ENCODE results near the gene DDO.

DDO gene

GRCh38 chr6:110408901-110409300 lies 6.5 kb downstream of the DDO start:
- no peaks in the 10 kb centered on the region for H3K4me1 Mint-ChIP-seq (ENCODE audit: low read depth)
- H3K27ac Mint-ChIP-seq: no peak overlapping the region
- H3K9me3 Mint-ChIP-seq: no peaks in the 10 kb centered on the region
- H3K27me3 Mint-ChIP-seq (ENCODE audit: low read depth): peaks cover 3% of the 10 kb centered on the region
- no peak for DNase-seq (ENCODE audit: low spot score)
- no peaks in the 10 kb centered on the region for H3K36me3 Mint-ChIP-seq (ENCODE audit: low read depth)
- no peak overlapping the region for H3K4me3 Mint-ChIP-seq

- H3K4me1 Mint-ChIP-seq (ENCODE audit: low read depth): no peaks in the 10 kb centered on the region
- H3K27me3 Mint-ChIP-seq (ENCODE audit: low read depth): peaks cover 10% of the 10 kb centered on the region
- no peak overlapping the region for H3K27ac Mint-ChIP-seq
- H3K9me3 Mint-ChIP-seq: no peaks in the 10 kb centered on the region
- H3K36me3 Mint-ChIP-seq (ENCODE audit: low read depth): no peaks in the 10 kb centered on the region
- DNase-seq (ENCODE audit: low spot score): no peak
- no peak overlapping the region for H3K4me3 Mint-ChIP-seq
Observed at GRCh38 chr6:110404607-110405006, 10.8 kb downstream of the DDO start.

- H3K4me3 Mint-ChIP-seq: no peak overlapping the region
- H3K4me1 Mint-ChIP-seq (ENCODE audit: low read depth): no peaks in the 10 kb centered on the region
- no peak overlapping the region for H3K27ac Mint-ChIP-seq
- H3K27me3 Mint-ChIP-seq (ENCODE audit: low read depth): peaks cover 10% of the 10 kb centered on the region
- H3K36me3 Mint-ChIP-seq (ENCODE audit: low read depth): no peaks in the 10 kb centered on the region
- no peak for DNase-seq (ENCODE audit: low spot score)
- H3K9me3 Mint-ChIP-seq: no peaks in the 10 kb centered on the region
Observed at GRCh38 chr6:110401585-110402176, 13.7 kb downstream of the DDO start.

- no peak overlapping the region for H3K4me3 Mint-ChIP-seq
- H3K4me1 Mint-ChIP-seq (ENCODE audit: low read depth): no peaks in the 10 kb centered on the region
- no peak for DNase-seq (ENCODE audit: low spot score)
- H3K36me3 Mint-ChIP-seq (ENCODE audit: low read depth): no peaks in the 10 kb centered on the region
- no peaks in the 10 kb centered on the region for H3K9me3 Mint-ChIP-seq
- H3K27ac Mint-ChIP-seq: no peak overlapping the region
- peaks cover 10% of the 10 kb centered on the region for H3K27me3 Mint-ChIP-seq (ENCODE audit: low read depth)
Observed at GRCh38 chr6:110400208-110400607, 15.2 kb downstream of the DDO start.

GRCh38 chr6:110399219-110400071 lies 15.9 kb downstream of the DDO start:
- DNase-seq (ENCODE audit: low spot score): no peak
- Mint-ChIP-seq H3K27me3 (ENCODE audit: low read depth) (peaks cover 8% of the 10 kb centered on the region), H3K36me3 (ENCODE audit: low read depth) (no peaks in the 10 kb centered on the region), H3K4me1 (ENCODE audit: low read depth) (no peaks in the 10 kb centered on the region), H3K9me3 (no peaks in the 10 kb centered on the region), H3K27ac (no peak overlapping the region), H3K4me3 (no peak overlapping the region)

DNA sequence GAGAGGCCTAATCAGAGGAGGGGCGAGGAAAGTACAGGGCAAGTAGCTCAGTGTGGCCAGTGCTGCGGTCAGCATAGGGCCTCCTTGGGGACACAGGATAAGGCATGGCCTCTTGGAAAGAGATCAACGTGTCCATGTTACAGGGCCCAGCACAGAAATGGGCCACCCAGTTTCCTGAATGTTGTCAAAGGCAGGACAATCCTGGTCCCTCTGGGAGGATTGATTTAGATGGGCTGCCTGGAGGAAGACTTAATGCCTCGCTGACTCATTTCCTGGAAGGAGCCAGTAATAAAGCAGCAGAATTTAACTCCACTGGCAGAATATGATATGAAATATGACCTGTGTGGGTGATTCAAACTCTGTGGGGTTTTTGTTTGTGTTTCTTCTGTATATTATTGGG lies 16.6 kb downstream of the DDO start:
- no peak overlapping the region for H3K4me3 Mint-ChIP-seq

GRCh38 chr6:110395221-110395620 lies 20.2 kb downstream of the DDO start:
- Mint-ChIP-seq H3K9me3 (no peaks in the 10 kb centered on the region), H3K27me3 (ENCODE audit: low read depth) (peaks cover 2% of the 10 kb centered on the region), H3K36me3 (ENCODE audit: low read depth) (no peaks in the 10 kb centered on the region), H3K4me1 (ENCODE audit: low read depth) (peaks cover 5% of the 10 kb centered on the region), H3K4me3 (no peak overlapping the region), H3K27ac (no peak overlapping the region)
- DNase-seq (ENCODE audit: low spot score): no peak

More for the DNA sequence above, 16.6 kb downstream of the DDO start:
- Mint-ChIP-seq H3K36me3 (ENCODE audit: low read depth) (no peaks in the 10 kb centered on the region), H3K27me3 (ENCODE audit: low read depth) (peaks cover 8% of the 10 kb centered on the region), H3K27ac (no peak overlapping the region), H3K9me3 (no peaks in the 10 kb centered on the region), H3K4me1 (ENCODE audit: low read depth) (no peaks in the 10 kb centered on the region)
- DNase-seq (ENCODE audit: low spot score): no peak

GRCh38 chr6:110394409-110394808 lies 21.0 kb downstream of the DDO start:
- Mint-ChIP-seq H3K27ac (no peak overlapping the region), H3K36me3 (ENCODE audit: low read depth) (no peaks in the 10 kb centered on the region), H3K9me3 (no peaks in the 10 kb centered on the region), H3K4me1 (ENCODE audit: low read depth) (peaks cover 13% of the 10 kb centered on the region), H3K27me3 (ENCODE audit: low read depth) (peaks cover 2% of the 10 kb centered on the region), H3K4me3 (no peak overlapping the region)
- no peak for DNase-seq (ENCODE audit: low spot score)

GRCh38 chr6:110392727-110393126 lies 22.6 kb downstream of the DDO start:
- Mint-ChIP-seq H3K4me1 (ENCODE audit: low read depth) (peaks cover 17% of the 10 kb centered on the region), H3K27ac (no peak overlapping the region), H3K4me3 (no peak overlapping the region), H3K36me3 (ENCODE audit: low read depth) (no peaks in the 10 kb centered on the region), H3K27me3 (ENCODE audit: low read depth) (peaks cover 2% of the 10 kb centered on the region), H3K9me3 (no peaks in the 10 kb centered on the region)
- DNase-seq (ENCODE audit: low spot score): no peak

- Mint-ChIP-seq H3K9me3 (no peaks in the 10 kb centered on the region), H3K4me1 (ENCODE audit: low read depth) (peaks cover 17% of the 10 kb centered on the region), H3K4me3 (no peak overlapping the region), H3K27ac (no peak overlapping the region), H3K36me3 (ENCODE audit: low read depth) (no peaks in the 10 kb centered on the region), H3K27me3 (ENCODE audit: low read depth) (peaks cover 4% of the 10 kb centered on the region)
- no peak for DNase-seq (ENCODE audit: low spot score)
Observed at GRCh38 chr6:110390404-110390803, 25.0 kb downstream of the DDO start.

DNA sequence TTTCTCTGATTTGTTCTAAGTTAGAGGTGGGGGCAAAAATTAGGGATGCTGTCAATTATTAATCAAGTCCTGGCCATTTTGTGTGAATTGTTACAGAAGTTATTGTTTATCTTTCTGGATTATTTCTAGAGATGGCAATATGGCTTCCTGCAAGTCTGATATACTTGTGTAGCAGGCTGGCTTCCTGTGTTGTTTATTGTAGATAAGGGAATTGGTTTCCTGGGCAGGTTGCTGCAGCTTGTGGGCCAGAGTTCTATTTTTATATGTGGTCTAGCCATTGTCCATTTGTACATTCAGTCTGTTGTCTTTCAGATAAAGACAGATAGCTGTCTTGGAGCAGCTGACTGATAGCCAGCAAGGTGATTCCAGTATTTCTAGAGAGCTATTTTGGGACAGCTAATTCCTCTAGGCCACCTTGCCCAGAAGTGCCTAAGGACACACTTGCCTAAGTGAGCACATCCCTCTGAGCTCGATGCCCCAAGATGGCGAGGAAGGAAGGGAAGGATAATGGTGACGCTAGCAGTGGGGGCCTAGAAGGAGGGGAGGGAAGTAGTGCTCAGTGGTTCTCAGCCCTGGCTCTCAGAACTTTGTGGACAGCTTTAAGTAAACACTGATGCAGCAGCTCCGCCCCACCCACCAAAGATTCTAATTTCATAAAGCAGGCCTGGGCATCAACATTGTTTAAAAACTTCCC lies 25.5 kb downstream of the DDO start:
- Mint-ChIP-seq H3K27me3 (ENCODE audit: low read depth) (peaks cover 4% of the 10 kb centered on the region), H3K9me3 (no peaks in the 10 kb centered on the region), H3K36me3 (ENCODE audit: low read depth) (no peaks in the 10 kb centered on the region), H3K4me3 (peak overlapping the region; percentile 44), H3K27ac (peak overlapping the region; percentile 42), H3K4me1 (ENCODE audit: low read depth) (peaks cover 17% of the 10 kb centered on the region)
- DNase-seq (ENCODE audit: low spot score): no peak

DNA sequence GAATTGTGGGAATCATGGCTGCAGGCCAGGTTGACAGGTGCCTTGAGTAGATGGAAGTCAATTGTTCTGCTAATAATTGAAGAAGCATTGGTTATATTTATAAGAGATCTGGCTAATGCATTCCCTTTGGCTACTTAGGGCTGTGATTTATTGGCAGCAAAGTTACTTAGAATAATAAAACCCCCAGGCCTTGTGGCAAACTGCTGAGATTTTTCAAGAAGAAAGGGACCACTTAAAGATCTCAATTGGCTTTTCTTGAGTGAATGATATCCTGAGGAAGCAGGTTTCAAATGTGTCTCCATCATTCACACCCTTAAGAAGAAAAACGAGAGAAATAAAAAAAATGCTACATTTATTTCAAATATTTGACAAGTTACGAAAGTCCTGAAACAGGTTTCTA lies 27.4 kb downstream of the DDO start:
- no peak for DNase-seq (ENCODE audit: low spot score)
- H3K4me1 Mint-ChIP-seq (ENCODE audit: low read depth): peaks cover 17% of the 10 kb centered on the region

GRCh38 chr6:110385458-110385863 lies 29.9 kb downstream of the DDO start:
- DNase-seq (ENCODE audit: low spot score): no peak
- Mint-ChIP-seq H3K9me3 (peaks cover 4% of the 10 kb centered on the region), H3K4me3 (no peak overlapping the region), H3K27ac (no peak overlapping the region), H3K27me3 (ENCODE audit: low read depth) (peaks cover 9% of the 10 kb centered on the region), H3K4me1 (ENCODE audit: low read depth) (peaks cover 15% of the 10 kb centered on the region), H3K36me3 (ENCODE audit: low read depth) (no peaks in the 10 kb centered on the region)

More for the DNA sequence above, 27.4 kb downstream of the DDO start:
- Mint-ChIP-seq H3K27ac (no peak overlapping the region), H3K9me3 (no peaks in the 10 kb centered on the region), H3K4me3 (no peak overlapping the region), H3K27me3 (ENCODE audit: low read depth) (peaks cover 2% of the 10 kb centered on the region), H3K36me3 (ENCODE audit: low read depth) (no peaks in the 10 kb centered on the region)

DNA sequence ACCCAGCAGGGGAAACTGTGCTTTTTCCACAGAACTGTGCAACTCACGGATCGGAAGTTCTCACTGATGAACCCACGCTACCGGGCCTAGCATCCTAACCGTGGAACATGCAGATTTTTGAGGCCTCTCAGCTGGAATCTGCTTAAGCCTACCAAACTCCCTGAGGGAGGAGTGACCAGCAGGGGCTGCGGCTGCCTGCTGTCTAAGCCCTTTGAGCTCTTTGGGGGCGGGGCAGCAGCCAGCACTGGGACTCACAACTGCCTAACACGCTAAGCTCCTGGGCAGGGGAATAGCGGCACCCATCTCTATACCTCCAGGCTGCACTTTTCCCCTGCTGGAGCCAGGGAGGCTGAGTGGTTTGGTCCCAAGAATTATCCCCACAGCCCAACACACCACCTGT lies 36.8 kb downstream of the DDO start:
- no peak for DNase-seq (ENCODE audit: low spot score)
- no peak overlapping the region for H3K4me3 Mint-ChIP-seq
- H3K4me1 Mint-ChIP-seq (ENCODE audit: low read depth): no peaks in the 10 kb centered on the region
- no peaks in the 10 kb centered on the region for H3K36me3 Mint-ChIP-seq (ENCODE audit: low read depth)
- H3K9me3 Mint-ChIP-seq: peaks cover 4% of the 10 kb centered on the region
- no peak overlapping the region for H3K27ac Mint-ChIP-seq
- peaks cover 7% of the 10 kb centered on the region for H3K27me3 Mint-ChIP-seq (ENCODE audit: low read depth)
